ENCODE data around the gene METRN.
"Not testable (repeated sequence)": the region's sequence is repeated elsewhere in the genome, so short reads cannot be mapped to it uniquely, and the experiment has no call there.

Gene METRN

DNA sequence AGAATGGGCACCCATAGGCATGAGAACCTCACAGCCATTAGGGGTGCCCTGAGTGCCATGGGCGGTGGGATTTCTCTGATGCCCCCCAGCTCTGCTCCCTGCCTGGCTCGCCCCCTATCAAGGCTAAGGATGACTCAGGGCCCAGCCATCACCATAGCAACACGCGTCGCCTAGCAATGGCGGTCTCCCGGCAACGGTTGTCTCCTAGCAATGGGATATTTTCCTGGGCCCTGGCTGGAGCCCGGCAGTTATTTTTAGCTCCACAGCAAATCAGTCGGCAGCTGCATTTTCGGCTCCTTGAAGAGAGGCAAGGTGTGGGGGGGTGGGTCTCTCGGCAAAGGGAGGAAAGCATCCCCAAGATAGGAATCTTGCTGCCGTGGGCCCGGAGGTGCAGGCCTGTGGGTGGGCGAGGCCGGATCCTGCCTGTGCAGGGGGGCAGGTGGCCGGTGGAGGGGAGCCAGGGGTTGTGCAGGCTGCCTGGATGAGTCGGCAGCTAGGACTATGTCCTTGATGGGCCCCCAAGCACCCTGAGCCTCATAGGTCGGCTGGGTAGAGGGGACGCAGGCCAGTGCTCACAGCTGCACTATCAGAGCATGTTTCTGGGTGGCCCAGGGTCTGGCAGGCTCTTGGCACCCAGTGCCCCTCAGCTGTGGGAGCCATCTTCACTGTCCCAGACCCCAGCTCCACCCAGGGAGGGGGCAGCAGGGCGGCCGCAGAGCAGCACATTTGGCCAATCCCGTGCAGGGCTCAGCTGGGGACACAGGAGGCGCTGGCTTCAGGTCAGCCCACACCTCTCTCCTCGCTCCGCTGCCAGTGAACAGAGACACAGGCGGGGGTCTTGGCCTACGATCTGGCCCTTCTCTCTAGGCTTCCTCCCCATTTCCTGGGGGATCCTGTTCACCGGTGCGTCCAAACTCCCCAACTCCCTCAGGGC, 5.1 kb upstream of the METRN start:
- no peak for DNase-seq (ENCODE audit: low read depth)

GRCh38 chr16:710500-711075, 4.3 kb upstream of the METRN start:
- no peak for DNase-seq (ENCODE audit: low read depth)

DNA sequence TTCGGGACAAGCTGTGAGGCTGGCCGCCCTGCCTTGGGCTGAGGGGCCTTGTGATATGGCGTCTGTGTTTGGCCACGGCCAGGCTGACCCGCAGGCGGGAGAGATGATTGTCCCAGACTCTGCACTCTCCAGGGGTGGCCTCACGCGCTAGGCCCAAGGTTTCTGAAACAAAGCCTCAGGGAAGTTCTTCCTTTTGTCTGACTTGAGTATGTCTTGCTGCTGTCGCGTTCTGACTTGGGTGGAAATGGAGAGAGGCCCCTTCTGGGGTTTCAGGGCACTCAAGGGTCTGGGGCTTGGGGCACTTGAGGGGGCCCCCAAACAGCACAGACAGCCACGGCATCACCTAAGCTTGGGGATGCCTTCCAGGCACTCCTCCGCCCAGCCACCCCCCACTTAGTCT, 3.8 kb upstream of the METRN start:
- no peak for DNase-seq (ENCODE audit: low read depth)

GRCh38 chr16:711548-712320, 3.2 kb upstream of the METRN start:
- DNase-seq (ENCODE audit: low read depth), result peak; percentile 67

DNA sequence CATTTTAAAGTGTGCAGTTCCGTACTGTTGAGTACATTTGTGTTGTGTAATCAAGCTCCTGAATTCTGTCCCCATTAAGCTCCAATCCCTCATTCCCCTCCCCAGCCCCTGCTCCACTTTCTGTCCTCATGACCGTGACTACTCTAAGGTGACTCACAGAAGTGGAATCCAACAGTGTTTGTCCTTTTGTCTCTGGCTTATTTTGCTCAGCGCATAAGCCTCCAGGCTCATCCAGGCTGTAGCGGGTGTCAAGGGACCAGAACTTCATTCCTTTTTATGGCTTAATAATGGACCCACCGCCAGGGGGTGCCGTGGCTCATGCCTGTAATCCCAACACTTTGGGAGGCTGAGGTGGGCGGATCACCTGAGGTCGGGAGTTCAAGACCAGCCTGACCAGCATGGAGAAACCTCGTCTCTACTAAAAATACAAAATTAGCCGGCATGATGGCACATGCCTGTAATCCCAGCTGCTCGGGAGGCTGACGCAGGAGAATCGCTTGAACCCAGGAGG, 2.1 kb upstream of the METRN start:
- not testable (repeated sequence) for DNase-seq (ENCODE audit: low read depth)

- no peak for DNase-seq (ENCODE audit: low read depth)
These were observed 839 bp upstream of the METRN start for GRCh38 chr16:714079-714478.

DNA sequence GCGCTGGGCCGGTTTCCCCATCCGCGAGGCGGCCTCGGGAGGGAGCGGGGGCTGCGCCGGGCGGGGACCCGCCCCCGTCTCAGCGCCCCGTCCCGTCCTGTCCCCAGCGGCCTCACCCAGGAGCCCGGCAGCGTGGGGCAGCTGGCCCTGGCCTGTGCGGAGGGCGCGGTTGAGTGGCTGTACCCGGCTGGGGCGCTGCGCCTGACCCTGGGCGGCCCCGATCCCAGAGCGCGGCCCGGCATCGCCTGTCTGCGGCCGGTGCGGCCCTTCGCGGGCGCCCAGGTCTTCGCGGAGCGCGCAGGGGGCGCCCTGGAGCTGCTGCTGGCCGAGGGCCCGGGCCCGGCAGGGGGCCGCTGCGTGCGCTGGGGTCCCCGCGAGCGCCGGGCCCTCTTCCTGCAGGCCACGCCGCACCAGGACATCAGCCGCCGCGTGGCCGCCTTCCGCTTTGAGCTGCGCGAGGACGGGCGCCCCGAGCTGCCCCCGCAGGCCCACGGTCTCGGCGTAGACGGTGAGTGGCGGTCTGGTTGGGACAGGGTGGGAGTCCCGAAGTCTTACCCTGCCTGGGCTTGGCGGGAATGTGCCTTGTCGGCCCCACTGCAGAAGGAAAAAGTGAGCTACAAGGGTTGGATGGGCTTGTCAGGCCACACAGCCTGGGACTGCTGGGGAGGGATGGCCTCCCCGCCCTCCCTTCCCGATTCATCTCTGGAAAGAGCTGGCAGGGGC, 720 bp downstream of the METRN start:
- no peak for DNase-seq (ENCODE audit: low read depth)

- DNase-seq (ENCODE audit: low read depth), result no peak
These were observed 1.3 kb downstream of the METRN start for GRCh38 chr16:716200-716568.

DNA sequence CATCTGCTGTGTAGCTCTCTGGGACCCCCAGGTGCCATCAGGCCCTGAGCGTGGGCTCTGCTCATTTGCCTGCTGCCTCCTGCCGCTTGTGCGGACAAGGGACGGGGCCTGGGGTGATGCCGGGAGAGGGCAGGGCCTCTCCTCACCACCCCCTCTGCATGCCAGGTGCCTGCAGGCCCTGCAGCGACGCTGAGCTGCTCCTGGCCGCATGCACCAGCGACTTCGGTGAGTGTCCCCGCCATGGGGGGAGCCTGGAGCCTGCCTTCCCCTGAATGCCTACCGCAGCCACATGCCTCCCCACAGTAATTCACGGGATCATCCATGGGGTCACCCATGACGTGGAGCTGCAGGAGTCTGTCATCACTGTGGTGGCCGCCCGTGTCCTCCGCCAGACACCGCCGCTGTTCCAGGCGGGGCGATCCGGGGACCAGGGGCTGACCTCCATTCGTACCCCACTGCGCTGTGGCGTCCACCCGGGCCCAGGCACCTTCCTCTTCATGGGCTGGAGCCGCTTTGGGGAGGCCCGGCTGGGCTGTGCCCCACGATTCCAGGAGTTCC, 1.9 kb downstream of the METRN start:
- DNase-seq (ENCODE audit: low read depth), result no peak

DNA sequence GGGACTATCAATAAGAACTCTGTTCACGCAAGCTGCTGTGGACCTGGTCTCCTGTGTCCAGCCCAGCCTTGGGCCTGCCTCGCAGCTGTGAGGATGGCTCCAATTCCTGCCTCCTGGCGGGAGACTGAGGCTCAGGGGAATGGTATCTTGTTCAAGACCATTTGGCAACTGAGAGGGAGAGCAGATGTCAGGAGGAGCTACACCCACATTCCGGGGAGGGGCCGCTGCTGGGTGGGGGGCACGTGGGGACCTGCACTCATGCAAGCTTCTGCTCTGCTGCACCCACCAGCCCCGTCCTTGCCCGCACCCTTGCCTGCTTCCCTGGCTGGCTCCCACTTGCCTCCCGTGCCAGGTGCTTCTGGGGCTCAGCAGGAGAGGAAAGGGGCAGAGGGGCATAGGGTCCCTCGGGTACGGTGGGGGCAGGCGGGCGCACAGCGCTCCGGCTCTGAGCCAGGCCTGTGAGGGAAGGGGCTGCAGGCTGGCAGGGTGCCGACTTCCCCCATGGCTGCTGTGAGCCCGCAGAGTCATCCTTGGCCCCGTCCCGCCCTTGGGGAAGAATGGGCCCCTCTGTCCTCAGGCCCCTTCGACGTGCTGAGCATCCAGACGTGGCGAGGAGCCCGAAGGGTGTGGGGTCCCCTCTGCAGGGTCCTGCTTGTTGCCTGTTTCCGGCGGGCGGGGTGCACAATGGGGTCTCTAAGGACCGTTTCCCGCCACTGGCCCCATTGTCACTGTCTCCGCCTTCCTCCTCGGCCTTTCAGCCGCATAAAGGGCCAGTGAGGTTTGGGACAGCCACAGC, 2.7 kb downstream of the METRN start:
- DNase-seq (ENCODE audit: low read depth), result no peak

DNA sequence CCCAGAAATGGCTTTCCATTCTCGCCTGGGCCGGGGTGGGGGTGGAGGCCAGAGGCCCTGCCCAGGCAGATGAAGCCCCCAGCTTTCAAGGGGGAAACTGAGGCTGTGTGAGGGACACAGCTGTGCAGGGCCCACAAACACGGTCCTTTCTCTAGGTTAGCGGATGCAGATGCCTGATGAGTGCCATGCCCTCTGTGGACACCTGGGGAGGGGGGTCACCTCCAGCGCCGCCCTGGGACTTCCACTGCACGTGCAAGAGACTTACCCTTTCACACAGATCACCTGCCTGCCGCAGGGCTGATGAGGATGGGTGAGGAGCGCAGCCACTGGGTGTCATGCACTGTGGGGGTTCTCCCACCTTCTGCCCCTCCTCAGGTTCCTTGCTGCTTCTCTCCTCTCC, 3.5 kb downstream of the METRN start:
- DNase-seq (ENCODE audit: low read depth), result no peak

GRCh38 chr16:718922-719321, 4.0 kb downstream of the METRN start:
- no peak for DNase-seq (ENCODE audit: low read depth)

- DNase-seq (ENCODE audit: low read depth), result no peak
These were observed 5.0 kb downstream of the METRN start for GRCh38 chr16:719815-720446.

DNA sequence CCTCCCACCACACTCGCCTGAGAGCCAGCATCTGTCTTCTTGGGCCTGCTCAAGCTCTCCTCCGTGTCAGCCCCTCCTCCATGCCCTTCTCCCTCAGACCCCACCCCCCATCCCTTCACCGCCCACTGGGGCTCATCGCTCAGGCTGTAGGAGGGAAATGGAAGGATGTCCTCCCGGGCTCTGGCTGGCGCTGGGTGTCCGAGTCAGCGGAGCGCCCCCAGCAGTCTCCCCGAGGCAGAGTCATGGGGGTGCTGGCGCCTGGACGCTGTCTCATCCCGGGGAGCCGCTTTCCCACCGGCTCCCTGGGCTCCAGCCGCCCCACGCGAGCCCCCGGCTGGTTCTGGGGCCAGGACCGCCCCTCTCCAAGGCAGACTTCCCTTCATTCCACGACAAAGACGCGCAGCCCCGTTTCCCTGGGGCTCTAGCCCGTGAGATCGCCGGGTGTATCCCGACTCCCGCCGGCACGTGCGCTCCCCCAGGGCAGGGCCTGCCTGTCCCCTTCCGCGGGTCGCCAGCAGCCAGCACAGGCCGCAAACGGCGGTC, 5.6 kb downstream of the METRN start:
- DNase-seq (ENCODE audit: low read depth), result no peak

DNA sequence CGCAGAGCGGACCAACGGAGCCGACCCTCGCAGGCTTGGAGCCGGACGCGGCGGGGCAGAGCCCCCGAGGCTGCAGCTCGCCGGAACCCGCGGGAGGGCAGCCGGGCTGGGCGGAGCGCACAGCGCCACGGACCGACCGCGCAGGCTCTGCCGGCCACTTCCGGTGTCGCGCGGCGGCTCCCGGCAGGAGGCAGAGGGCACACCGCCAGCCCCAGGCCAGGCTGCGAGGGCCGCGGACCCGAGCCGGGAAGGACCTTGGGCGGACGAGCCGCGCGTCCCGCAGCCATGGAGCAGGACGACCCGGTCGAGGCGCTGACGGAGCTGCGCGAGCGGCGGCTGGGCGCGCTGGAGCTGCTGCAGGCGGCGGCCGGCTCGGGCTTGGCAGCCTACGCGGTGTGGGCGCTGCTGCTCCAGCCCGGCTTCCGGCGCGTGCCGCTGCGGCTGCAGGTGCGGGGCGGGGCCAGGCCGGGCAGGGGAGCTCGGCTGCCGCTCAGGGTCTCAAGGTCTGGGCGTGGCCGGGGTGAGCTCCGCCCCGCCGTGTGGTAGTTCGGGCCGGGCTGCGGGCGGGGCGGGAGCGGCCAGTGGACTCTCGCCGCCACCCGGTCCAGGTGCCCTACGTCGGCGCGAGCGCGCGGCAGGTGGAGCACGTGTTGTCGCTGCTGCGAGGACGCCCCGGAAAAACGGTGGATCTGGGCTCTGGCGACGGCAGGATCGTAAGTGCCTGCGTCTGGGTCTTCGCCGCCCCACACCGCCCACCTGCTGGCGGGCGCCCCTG, 6.3 kb downstream of the METRN start, which contains the start of gene ANTKMT:
ANTKMT (plus strand) TSS at position 157 of the 775 bp plus-strand sequence; CDS start at position 286, 129 bp downstream.
- peak; percentile 51 for DNase-seq (ENCODE audit: low read depth)

GRCh38 chr16:721765-722540, 7.0 kb downstream of the METRN start:
- no peak for DNase-seq (ENCODE audit: low read depth)

GRCh38 chr16:722835-723633, 8.1 kb downstream of the METRN start:
- DNase-seq (ENCODE audit: low read depth), result no peak
